Natural killer cell treated with Interleukin-12 subunit alpha and Interleukin-12 subunit beta and Interleukin-15 and Interleukin-18, amount 100 ng/mL, for 72 hours (primary cell): ENCODE results near the gene SEPTIN5. TPM values are rescaled to one million over a fixed set of nuclear protein-coding genes. Genes with fewer than 3 reads are reported as not detected.
"Not testable (repeated sequence)": the region's sequence is repeated elsewhere in the genome, so short reads cannot be mapped to it uniquely, and the experiment has no call there.

Experiments used
- ATAC-seq, 2 donors: fragments of 150-1000 bp; cut with Tn5 transposase in 1 of 2; sonication (Bioruptor Pico), chemical (Tn5 transposase) in 1 of 2; 2 replicates each; pipeline ENCODE4 v1.10.0; 2021
- DNase-seq: peaks from one replicate; pipeline ENCODE4 v3.0.0; 2022; ENCODE audit warnings: low spot score
- H3K27ac Mint-ChIP-seq, 2 donors: 1 replicate in 1 of 2; 2 replicates in 1 of 2; pipeline ENCODE4 v1.8.0; 2022; ENCODE audit warnings: mixed read lengths in 2 of 2, mild to moderate bottlenecking in 1 of 2, moderate library complexity in 1 of 2
- H3K27me3 Mint-ChIP-seq, 2 donors: 1 replicate in 1 of 2; 2 replicates in 1 of 2; pipeline ENCODE4 v1.8.0; 2022; ENCODE audit warnings: mixed read lengths in 2 of 2
- H3K36me3 Mint-ChIP-seq: one replicate; pipeline ENCODE4 v1.8.0; 2022; ENCODE audit warnings: mixed read lengths
- H3K4me1 Mint-ChIP-seq, 2 donors: 1 replicate in 1 of 2; 2 replicates in 1 of 2; pipeline ENCODE4 v1.8.0; 2022; ENCODE audit warnings: low read depth in 2 of 2, mixed read lengths in 2 of 2, mild to moderate bottlenecking in 1 of 2
- H3K4me3 Mint-ChIP-seq: one replicate; pipeline ENCODE4 v1.8.0; 2022; ENCODE audit warnings: mixed read lengths
- H3K9me3 Mint-ChIP-seq: 2 replicates; pipeline ENCODE4 v1.8.0; 2022; ENCODE audit warnings: mixed read lengths
- total RNA-seq, 2 donors: library from RNA; stranded (reverse); gene quantifications; one replicate each; pipeline ENCODE4 v1.2.3, GENCODE V29; 2022

Gene SEPTIN5
- total RNA-seq, 2 donors from 2014 or later, result not detected

DNA sequence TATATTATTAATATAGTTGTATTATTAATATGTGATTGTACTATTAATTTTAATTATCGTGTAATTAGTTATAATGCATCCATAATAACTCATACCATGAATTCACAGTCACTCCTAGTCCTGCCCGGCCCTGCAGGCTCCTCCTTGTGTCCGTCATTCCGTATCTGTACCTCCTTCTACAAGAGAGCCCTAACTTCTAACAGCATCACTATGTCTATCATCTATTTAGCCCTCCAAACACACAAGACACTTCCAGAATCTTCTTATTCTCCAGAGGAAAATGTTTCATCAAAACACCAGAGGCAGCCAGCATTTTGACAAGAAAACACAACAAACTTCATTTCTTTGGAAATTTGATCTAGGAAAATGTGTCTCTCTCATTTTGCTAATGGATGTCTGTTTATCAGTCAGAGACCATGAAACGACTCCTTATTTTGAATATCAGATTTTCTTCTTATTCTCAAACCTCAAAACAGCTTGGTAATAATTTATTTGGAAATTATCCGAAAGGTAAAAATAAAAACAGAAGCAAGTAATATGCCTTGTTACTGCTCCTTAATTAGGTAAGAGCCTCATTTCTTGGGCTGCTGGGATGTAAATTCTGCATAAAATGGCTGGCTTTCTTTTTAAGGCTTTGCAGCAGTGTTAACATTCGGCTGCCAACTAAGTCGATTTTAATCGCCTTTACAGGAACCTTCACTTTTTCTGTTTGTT lies 23.1 kb upstream of the SEPTIN5 start:
- Mint-ChIP-seq H3K4me1 (no peaks in the 10 kb centered on the region), H3K36me3 (no peaks in the 10 kb centered on the region), H3K27me3 (peaks cover 5 to 7% of the 10 kb centered on the region in 2 donors), H3K4me3 (no peak overlapping the region), H3K27ac (no peak overlapping the region), H3K9me3 (no peaks in the 10 kb centered on the region)
- DNase-seq (no peak), ATAC-seq (no peak)

DNA sequence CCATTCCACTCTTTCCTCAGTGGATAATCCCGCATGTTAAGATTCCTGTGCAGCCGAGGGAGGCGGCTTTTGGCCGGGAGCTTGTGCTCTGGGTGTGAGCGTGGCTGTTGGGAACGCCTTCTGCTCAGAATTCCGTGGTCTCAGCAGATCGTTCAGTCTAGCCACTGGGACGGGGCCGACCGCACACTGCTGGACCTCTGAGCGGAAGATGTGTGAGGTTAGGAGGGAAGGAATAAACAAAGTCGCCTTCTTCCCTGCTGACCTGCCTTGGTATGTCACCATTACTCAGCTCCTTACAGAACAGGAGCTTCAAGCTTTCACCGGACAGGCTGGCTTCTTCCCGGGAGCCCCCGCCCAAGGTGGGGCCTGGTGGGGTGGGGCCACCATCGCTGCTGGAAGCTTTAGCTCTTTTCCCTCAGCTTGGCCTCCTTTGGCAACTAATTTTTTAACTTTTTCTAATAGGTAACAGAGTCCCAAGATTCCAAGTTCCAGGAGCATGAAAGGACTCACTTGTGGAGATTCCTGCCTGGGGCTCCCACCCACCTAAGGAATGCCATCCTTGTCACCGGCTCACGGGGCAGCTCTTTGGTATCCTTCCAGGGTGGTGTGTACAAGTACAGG lies 22.5 kb upstream of the SEPTIN5 start:
- Mint-ChIP-seq H3K4me1 (no peaks in the 10 kb centered on the region), H3K9me3 (no peaks in the 10 kb centered on the region), H3K27ac (no peak overlapping the region), H3K4me3 (no peak overlapping the region), H3K36me3 (no peaks in the 10 kb centered on the region), H3K27me3 (peaks cover 5 to 7% of the 10 kb centered on the region in 2 donors)
- DNase-seq, result no peak
- ATAC-seq, result no peak

DNA sequence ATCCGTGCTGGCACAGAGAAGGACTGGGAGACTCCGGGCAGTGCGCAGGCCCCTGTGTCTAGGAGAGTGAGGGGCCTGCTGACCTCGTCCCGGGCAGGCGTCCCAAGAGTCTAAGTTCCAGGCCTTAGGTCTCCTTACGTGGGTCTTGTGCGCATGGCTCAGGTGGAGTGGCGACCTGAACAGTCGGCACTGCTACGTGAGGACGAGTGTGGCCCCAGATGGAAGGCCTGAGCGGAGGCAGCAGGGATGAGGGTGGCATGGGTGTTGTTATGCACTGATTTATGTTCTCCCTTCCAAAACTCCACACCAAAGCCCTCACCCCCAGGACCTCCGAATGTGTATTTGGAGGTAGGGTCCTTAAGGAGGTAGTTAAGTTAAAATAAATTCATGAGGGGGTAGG lies 20.7 kb upstream of the SEPTIN5 start:
- DNase-seq (no peak), ATAC-seq (no peak)
- no peaks in the 10 kb centered on the region for H3K4me1 Mint-ChIP-seq
- no peaks in the 10 kb centered on the region for H3K36me3 Mint-ChIP-seq
- no peaks in the 10 kb centered on the region for H3K9me3 Mint-ChIP-seq
- no peak overlapping the region for H3K27ac Mint-ChIP-seq
- H3K4me3 Mint-ChIP-seq, result no peak overlapping the region
- H3K27me3 Mint-ChIP-seq, result peaks cover 5 to 7% of the 10 kb centered on the region in 2 donors

DNA sequence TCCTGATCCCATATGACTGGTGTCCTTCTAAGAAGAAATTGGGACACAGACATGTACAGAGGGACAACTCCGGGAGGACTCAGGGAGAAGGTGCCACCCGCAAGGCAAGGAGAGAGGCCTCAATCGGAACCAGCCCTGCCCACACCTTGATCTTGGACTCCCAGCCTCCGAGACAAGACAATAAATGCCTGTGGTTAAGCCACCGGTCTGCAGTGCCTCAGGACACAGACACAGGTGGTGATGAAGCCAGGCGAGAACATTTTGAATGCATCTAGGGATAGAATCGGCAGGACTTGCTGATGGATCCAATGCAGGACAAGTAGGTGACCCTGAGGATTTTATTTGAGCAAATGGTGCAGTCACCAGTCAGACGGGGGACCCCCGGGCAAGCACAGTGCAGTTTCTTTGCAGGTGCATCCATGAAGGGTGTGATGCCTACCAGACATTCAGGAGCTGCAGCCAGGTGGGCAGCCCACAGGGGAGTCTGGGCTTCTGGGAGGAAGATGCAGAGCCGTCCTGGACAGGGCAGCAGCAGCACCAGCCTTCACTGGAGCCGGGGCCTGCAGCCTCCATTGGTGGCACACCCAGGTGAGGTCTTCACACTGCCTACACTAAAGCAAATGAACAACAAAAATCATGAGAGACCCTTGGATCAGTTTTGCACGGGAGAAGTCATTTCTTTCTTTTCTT lies 20.2 kb upstream of the SEPTIN5 start:
- no peak overlapping the region for H3K27ac Mint-ChIP-seq
- no peak for DNase-seq
- no peaks in the 10 kb centered on the region for H3K4me1 Mint-ChIP-seq
- H3K9me3 Mint-ChIP-seq, result no peaks in the 10 kb centered on the region
- no peaks in the 10 kb centered on the region for H3K36me3 Mint-ChIP-seq
- H3K27me3 Mint-ChIP-seq, result peaks cover 5 to 7% of the 10 kb centered on the region in 2 donors
- no peak for ATAC-seq
- no peak overlapping the region for H3K4me3 Mint-ChIP-seq

DNA sequence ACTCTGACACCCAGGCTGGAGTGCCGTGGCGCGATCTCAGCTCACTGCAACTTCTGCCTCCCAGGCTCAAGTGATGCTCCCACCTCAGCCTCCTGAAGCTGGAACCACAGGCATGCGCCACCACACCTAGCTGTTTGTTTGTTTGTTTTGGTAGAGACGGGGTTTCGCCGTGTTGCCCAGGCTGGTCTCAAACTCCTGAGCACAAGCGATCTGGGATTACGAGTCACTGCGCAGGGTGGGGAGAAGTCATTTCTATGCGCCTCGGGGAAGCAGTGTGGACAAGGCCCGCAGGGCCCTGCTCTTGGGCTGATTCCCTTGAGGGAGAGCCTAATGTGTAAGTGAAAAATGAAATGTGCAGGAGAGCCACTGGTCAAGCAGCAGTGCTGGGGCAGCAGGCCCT lies 19.6 kb upstream of the SEPTIN5 start:
- Mint-ChIP-seq H3K4me3 (no peak overlapping the region), H3K4me1 (no peaks in the 10 kb centered on the region), H3K27me3 (peaks cover 5 to 7% of the 10 kb centered on the region in 2 donors), H3K9me3 (no peaks in the 10 kb centered on the region), H3K27ac (no peak overlapping the region), H3K36me3 (no peaks in the 10 kb centered on the region)
- ATAC-seq, result no peak
- DNase-seq, result no peak

DNA sequence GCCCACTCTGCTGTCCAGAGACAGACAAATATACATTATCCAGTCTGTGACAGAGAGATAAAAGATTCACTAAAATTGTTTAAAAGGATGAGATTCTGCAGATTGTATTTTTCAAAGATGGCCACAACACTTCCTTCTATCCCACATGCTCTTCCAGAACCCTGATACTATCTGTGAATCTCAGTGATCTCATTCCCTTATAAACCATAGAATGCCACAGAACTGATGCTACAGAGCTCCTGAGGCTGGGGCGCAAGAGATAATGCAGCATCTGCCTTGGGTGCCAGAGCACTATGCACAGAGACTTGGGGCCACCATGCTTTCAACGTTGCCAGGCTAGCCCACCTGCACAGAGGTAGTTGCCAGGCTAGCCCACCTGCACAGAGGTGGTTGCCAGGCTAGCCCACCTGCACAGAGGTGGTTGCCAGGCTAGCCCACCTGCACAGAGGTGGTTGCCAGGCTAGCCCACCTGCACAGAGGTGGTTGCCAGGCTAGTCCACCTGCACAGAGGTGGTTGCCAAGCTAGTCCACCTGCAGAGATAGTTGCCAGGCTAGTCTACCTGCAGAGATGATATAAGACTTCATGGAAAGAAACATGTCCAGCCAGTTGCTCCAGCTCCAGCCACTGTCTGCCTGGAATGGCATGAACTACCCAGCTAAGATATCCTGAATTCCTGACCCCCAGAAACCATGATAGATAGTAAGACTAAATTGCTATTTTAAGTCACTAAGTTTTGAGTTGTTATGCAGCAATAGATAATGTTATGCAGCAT lies 17.6 kb upstream of the SEPTIN5 start:
- no peaks in the 10 kb centered on the region for H3K9me3 Mint-ChIP-seq
- H3K27me3 Mint-ChIP-seq, result peaks cover 9 to 13% of the 10 kb centered on the region in 2 donors
- no peaks in the 10 kb centered on the region for H3K36me3 Mint-ChIP-seq
- H3K27ac Mint-ChIP-seq, result no peak overlapping the region
- ATAC-seq (no peak), DNase-seq (no peak)
- H3K4me1 Mint-ChIP-seq, result no peaks in the 10 kb centered on the region
- no peak overlapping the region for H3K4me3 Mint-ChIP-seq

DNA sequence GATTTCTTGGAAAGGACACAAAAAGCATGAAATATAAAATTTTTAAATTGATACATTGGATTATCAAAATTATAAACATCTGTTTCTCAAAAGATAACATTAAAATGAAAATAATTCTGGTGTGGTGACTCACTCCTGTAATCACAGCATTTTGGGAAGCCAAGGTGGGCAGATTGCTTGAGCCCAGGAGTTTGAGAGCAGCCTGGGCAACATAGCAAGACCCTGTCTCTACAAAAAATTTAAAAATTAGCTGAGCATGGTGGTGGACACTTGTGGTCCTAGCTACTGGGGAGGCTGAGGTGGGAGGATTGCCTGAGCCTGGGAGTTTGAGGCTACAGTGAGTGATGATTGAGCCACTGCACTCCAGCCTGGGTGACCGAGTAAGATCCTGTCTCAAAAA lies 16.4 kb upstream of the SEPTIN5 start:
- not testable (repeated sequence) for ATAC-seq, H3K4me3 Mint-ChIP-seq, H3K4me1 Mint-ChIP-seq, H3K9me3 Mint-ChIP-seq, H3K27ac Mint-ChIP-seq, H3K36me3 Mint-ChIP-seq, DNase-seq
- H3K27me3 Mint-ChIP-seq, result peaks cover 11 to 13% of the 10 kb centered on the region in 2 donors

DNA sequence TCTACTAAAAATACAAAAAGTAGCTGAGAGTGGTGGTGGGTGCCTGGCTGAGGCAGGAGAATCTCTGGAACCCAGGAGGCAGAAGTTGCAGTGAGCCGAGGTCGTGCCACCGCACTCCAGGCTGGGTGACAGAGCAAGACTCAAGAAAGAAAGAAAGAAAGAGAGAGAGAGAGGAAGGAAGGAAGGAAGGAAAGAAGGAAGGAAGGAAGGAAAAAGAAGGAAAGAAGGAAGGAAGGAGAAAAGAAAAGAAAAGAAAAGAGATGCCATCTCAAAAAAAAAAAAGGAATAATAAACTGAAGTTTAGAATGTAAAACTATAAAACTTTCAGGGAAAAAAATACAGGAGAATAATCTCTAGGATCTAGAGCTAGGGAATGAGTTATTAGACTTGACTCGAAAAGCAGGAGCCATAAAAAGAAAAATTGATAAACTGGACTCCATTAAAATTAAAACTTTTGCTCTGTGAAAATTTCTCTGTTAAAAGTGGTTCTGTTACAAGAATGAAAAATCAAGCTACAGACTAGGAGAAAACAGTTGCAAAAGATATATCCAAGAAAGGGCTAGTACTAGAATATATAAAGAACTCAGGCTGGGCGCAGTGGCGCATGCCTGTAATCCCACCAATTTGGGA lies 13.4 kb upstream of the SEPTIN5 start:
- H3K9me3 Mint-ChIP-seq, result no peaks in the 10 kb centered on the region
- no peak overlapping the region for H3K27ac Mint-ChIP-seq

DNA sequence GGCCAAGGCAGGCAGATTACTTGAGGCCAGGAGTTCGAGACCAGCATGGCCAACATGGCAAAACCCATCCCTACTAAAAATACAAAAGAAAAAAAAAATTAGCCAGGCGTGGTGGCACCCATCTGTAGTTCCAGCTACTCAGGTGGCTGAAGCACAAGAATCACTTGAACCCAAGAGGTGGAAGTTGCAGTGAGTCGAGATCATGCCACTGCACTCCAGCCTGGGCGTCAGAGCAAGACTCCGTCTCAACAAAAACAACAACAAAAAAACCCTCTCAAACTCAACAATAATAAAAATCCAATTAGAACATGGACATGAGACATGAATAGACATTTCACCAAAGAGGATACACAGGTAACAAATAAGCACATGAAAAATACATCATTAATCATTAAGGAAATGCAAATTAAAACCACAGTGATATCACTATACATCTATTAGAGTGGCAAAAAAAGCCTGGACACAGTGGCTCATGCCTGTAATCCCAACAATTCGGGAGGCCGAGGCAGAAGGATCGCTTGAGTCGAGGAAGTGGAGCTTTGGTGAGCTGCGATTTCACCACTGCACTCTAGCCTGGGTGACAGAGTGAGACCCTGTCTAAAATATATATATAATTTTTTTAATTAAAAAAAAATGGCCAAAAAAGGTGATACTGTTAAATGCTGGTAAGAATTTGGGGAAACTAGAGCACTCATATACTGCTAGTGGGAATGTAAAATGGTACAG lies 12.7 kb upstream of the SEPTIN5 start:
- Mint-ChIP-seq H3K27me3 (peaks cover 11 to 13% of the 10 kb centered on the region in 2 donors), H3K27ac (no peak overlapping the region)
- DNase-seq, result no peak

More for the DNA sequence above, 13.4 kb upstream of the SEPTIN5 start:
- DNase-seq, result no peak
- H3K27me3 Mint-ChIP-seq, result peaks cover 11 to 13% of the 10 kb centered on the region in 2 donors
- no peaks in the 10 kb centered on the region for H3K36me3 Mint-ChIP-seq
- H3K4me3 Mint-ChIP-seq, result no peak overlapping the region
- ATAC-seq, result no peak
- H3K4me1 Mint-ChIP-seq, result no peaks in the 10 kb centered on the region

DNA sequence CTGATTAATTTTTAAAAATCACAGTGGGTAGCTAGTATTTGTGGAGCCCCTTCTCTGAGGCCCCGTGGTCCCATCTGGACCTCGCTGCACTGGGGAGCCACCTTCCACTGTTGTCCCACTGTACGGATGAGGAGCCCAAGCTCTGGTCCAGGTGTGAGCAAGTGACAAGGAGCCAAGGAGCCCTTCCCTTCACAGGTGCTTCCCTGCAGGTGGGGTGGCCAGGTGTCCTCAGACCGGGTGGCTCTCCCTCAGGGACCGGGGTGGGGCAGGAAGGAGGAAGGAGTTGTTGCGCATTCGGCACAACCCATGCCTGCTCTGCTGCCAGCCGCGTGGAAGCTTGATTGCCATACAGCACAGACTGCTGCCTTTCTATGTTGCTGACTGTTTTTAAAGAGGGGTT lies 10.4 kb upstream of the SEPTIN5 start:
- no peak overlapping the region for H3K27ac Mint-ChIP-seq
- no peak for DNase-seq
- H3K4me3 Mint-ChIP-seq, result no peak overlapping the region
- H3K27me3 Mint-ChIP-seq, result peaks cover 11 to 13% of the 10 kb centered on the region in 2 donors
- no peak for ATAC-seq
- H3K36me3 Mint-ChIP-seq, result no peaks in the 10 kb centered on the region
- H3K4me1 Mint-ChIP-seq, result no peaks in the 10 kb centered on the region
- H3K9me3 Mint-ChIP-seq, result no peaks in the 10 kb centered on the region

More for the DNA sequence above, 12.7 kb upstream of the SEPTIN5 start:
- Mint-ChIP-seq H3K9me3 (no peaks in the 10 kb centered on the region), H3K4me1 (no peaks in the 10 kb centered on the region), H3K4me3 (no peak overlapping the region), H3K36me3 (no peaks in the 10 kb centered on the region)
- no peak for ATAC-seq

DNA sequence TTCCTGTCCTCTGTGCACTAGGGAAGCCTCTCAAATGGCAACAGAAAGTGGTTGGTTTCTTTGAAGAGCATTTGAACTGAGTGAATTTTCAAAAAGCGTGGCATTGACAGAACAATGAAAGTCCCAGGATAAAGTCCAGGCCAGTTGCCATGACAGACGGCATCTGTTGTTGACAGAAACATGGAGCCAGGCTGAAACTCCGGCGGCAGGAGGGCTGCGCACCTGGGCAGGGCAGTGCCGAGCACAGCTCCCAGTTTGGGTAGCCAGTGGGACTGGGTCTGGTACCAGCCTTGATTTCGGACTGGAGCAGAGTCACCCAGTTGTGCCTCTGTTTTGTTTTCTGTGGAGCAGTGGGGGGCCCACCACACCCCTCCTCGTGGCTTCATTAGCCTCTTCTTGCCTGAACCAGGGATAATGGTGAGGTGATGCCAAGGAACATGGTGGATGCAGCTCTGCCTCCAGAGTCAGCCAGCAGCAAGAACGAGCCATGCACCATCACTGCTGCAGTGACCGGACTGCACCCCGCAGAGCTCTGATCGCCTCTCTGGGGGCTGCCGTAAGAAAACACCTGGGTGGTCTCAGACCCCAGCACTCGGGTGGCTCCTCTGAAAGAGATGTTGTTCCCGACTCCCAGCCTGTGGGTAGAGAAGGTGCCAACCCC lies 9.8 kb upstream of the SEPTIN5 start:
- DNase-seq, result no peak
- H3K27me3 Mint-ChIP-seq, result peaks cover 11 to 13% of the 10 kb centered on the region in 2 donors

DNA sequence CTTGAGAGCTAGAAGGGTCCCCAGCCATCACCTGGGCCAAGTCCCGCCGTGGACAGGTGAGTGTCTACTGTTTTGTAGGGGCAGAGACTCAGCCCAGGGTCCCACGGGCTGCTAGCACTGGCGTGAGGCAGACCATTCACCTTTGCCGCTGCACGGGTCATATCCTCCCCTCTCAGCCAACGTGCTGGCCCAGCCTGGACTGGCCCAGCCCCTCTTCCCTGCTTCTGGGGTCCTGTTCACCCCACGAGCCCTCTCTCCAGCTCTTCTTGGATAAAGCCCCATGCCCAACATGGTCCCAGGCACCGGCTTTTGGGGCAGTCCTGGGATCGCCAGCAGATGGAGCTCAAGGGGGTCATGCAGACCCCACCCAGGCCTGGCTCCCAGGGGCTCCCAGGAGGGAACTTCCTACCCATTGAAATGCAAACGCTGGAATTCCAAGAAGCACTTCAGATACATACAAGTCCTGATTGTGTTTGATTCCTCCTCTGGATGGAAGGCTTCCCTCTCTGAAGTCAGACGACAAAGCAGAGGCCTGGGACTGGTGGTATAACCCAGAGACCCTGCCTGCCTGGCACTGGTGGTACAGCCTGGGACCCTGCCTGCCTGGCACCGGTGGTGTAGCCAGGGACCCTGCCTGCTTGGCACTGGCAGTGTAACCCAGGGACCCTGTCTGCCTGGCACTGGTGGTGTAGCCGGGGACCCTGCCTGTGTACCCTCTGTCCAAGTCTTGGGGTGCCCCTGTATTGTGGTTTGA lies 8.9 kb upstream of the SEPTIN5 start:
- Mint-ChIP-seq H3K4me1 (no peaks in the 10 kb centered on the region), H3K27me3 (peaks cover 7 to 8% of the 10 kb centered on the region in 2 donors), H3K36me3 (no peaks in the 10 kb centered on the region), H3K27ac (no peak overlapping the region), H3K9me3 (no peaks in the 10 kb centered on the region), H3K4me3 (no peak overlapping the region)
- ATAC-seq (peak in 1 of 2 donors; percentile 24), DNase-seq (no peak)

More for the DNA sequence above, 9.8 kb upstream of the SEPTIN5 start:
- ATAC-seq, result no peak
- Mint-ChIP-seq H3K27ac (no peak overlapping the region), H3K9me3 (no peaks in the 10 kb centered on the region), H3K36me3 (no peaks in the 10 kb centered on the region), H3K4me1 (no peaks in the 10 kb centered on the region), H3K4me3 (no peak overlapping the region)
